NCI-H2081 treated with DMSO at 0.1 percent for 48 hours (cell line): Measurements from ENCODE around the gene ZNF503.

Source experiments
- DNase-seq: peaks from one replicate; lab custom pipeline; 2025; lab: John Stamatoyannopoulos, UW

Gene ZNF503

DNA sequence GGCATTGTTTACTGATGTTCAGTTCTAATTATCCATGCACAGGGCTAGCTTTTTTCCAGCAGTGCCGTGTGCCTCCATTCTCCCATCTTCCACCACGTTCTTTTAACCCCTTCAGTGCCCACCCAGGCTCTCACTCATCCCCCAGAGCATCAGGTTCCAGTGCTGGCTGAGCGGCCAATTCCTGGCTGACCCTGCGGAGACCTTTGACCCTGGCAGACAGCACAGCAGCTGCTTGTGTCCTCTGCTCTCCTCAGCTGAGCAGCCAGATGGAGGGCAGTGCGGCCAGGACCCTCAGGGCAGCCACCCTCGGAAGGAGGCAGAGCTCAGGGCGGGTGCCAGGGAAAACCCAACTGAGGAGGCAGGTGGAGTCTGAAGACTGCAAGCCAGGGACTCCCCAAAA is 48.4 kb downstream of the ZNF503 start:
- no peak for DNase-seq

- DNase-seq: no peak
Observed at GRCh38 chr10:75352650-75353049, 48.9 kb downstream of the ZNF503 start.

- no peak for DNase-seq
Observed at GRCh38 chr10:75351637-75352036, 49.9 kb downstream of the ZNF503 start.

DNA sequence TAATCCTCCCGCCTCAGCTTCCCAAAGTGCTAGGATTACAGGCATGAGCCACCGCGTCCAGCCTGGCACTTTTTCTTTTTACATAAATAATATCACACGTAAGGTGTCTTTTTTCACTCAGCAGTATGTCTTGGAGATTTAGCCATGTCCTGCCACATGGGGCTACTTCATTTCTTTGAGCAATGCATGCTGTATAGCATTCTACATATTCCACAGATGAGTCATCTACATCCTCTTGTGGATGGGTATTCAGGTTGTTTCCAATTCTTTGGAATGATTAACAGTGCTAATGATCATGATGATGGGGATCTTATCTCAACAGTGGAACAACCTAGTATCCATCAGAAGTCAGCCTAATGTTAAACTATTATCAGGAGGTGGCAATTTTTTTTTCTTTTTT is 50.8 kb downstream of the ZNF503 start:
- DNase-seq: no peak
